ENCODE data around the gene PGF.

Gene PGF

GRCh38 chr14:74977901-74978385, 22.5 kb upstream of the PGF start:
- DNase-seq = no peak

GRCh38 chr14:74977164-74977900, 21.9 kb upstream of the PGF start:
- DNase-seq = no peak

GRCh38 chr14:74976264-74977113, 21.1 kb upstream of the PGF start:
- no peak for DNase-seq

GRCh38 chr14:74975059-74975810, 19.8 kb upstream of the PGF start:
- DNase-seq = no peak

GRCh38 chr14:74974364-74975058, 19.1 kb upstream of the PGF start:
- DNase-seq = no peak

- DNase-seq = no peak
Observed at GRCh38 chr14:74973905-74974363, 18.5 kb upstream of the PGF start.

GRCh38 chr14:74973003-74973653, 17.7 kb upstream of the PGF start:
- no peak for DNase-seq

- DNase-seq = no peak
Observed at GRCh38 chr14:74968811-74969210, 13.4 kb upstream of the PGF start.

- DNase-seq = no peak
Observed at GRCh38 chr14:74965486-74966153, 10.2 kb upstream of the PGF start.

GRCh38 chr14:74964787-74965485, 9.5 kb upstream of the PGF start:
- DNase-seq = no peak

GRCh38 chr14:74963705-74964271, 8.4 kb upstream of the PGF start:
- DNase-seq = no peak

- no peak for DNase-seq
Observed at GRCh38 chr14:74963178-74963704, 7.8 kb upstream of the PGF start.

- no peak for DNase-seq
Observed at GRCh38 chr14:74962493-74962892, 7.1 kb upstream of the PGF start.

GRCh38 chr14:74962046-74962445, 6.6 kb upstream of the PGF start:
- no peak for DNase-seq

GRCh38 chr14:74961238-74961911, 6.0 kb upstream of the PGF start:
- no peak for DNase-seq

- DNase-seq = no peak
Observed at GRCh38 chr14:74960736-74961135, 5.3 kb upstream of the PGF start.

GRCh38 chr14:74959596-74960180, 4.3 kb upstream of the PGF start:
- no peak for DNase-seq

GRCh38 chr14:74956280-74957072, 1.1 kb upstream of the PGF start:
- DNase-seq = no peak

- DNase-seq = no peak
Observed at GRCh38 chr14:74956027-74956279, 556 bp upstream of the PGF start.

Data from KG1 (cell line).